IMR-90 (cell line): ENCODE data around the gene ARSD.

Source experiments
- CEBPB ChIP-seq: IDR thresholded peaks from 2 replicates; pipeline ENCODE4 v1.6.1; 2012; ENCODE audit warnings: low read depth, low read length, improper control_type of control experiment
- CHD1 ChIP-seq: IDR thresholded peaks from 2 replicates; pipeline ENCODE4 v1.6.1; 2012; ENCODE audit warnings: low read depth, low read length, improper control_type of control experiment
- FOS ChIP-seq: fragments of 150-350 bp; IDR thresholded peaks from 2 replicates; pipeline ENCODE4 v1.6.1; 2016; ENCODE audit warnings: low read depth, low read length
- MAFK ChIP-seq: IDR thresholded peaks from 2 replicates; pipeline ENCODE4 v1.6.1; 2012; ENCODE audit warnings: low read depth, low read length, improper control_type of control experiment
- MXI1 ChIP-seq: IDR thresholded peaks from 2 replicates; pipeline ENCODE4 v1.6.1; 2012; ENCODE audit warnings: low read depth, mild to moderate bottlenecking, low read length, moderate library complexity, borderline replicate concordance
- NFE2L2 ChIP-seq: fragments of 150-350 bp; IDR thresholded peaks from 2 replicates; pipeline ENCODE4 v1.6.1; 2016; ENCODE audit warnings: low read depth, mild to moderate bottlenecking, low read length
- POLR2A ChIP-seq: IDR thresholded peaks from 2 replicates; pipeline ENCODE4 v1.6.1; 2012; ENCODE audit warnings: mild to moderate bottlenecking, low read depth, low read length
- RAD21 ChIP-seq: IDR thresholded peaks from 2 replicates; pipeline ENCODE4 v1.6.1; 2012; ENCODE audit warnings: low read length, improper control_type of control experiment
- RCOR1 ChIP-seq: IDR thresholded peaks from 2 replicates; pipeline ENCODE4 v1.6.1; 2012; ENCODE audit warnings: mild to moderate bottlenecking, low read length, improper control_type of control experiment; ENCODE audit not compliant: insufficient replicate concordance
- RFX5 ChIP-seq: IDR thresholded peaks from 2 replicates; pipeline ENCODE4 v1.8.0; 2012; ENCODE audit warnings: low read depth, mild to moderate bottlenecking, low read length, moderate library complexity
- SMC3 ChIP-seq: fragments of 150-350 bp; IDR thresholded peaks from 2 replicates; pipeline ENCODE4 v1.6.1; 2016; ENCODE audit warnings: low read depth, mild to moderate bottlenecking, antibody characterized with exemption, low read length, moderate library complexity
- TF ChIP-seq, protein P1 (sequence below): conservative IDR thresholded peaks from 2 replicates; pipeline ENCODE4 v1.5.1; 2012; ENCODE audit warnings: mild to moderate bottlenecking, low read depth, low read length, improper control_type of control experiment

DNA sequence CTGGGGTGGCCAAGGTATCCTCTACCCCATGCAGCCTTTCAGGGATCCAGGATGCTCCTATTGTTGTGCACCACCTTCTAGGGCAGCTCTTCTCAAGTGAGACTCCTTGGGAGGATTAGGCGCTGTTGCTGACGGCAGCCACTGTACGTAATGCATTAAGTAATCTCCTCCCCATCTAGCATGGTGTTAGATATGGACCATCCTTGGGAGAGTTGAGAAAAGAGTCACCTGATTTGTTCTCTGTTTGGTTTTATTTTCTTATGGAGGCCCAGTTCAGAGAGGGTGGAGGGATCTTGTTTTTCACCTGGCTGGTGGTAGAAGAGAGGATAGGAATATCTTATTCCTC, 54.0 kb downstream of the ARSD start:
- TF ChIP-seq, protein P1, sequence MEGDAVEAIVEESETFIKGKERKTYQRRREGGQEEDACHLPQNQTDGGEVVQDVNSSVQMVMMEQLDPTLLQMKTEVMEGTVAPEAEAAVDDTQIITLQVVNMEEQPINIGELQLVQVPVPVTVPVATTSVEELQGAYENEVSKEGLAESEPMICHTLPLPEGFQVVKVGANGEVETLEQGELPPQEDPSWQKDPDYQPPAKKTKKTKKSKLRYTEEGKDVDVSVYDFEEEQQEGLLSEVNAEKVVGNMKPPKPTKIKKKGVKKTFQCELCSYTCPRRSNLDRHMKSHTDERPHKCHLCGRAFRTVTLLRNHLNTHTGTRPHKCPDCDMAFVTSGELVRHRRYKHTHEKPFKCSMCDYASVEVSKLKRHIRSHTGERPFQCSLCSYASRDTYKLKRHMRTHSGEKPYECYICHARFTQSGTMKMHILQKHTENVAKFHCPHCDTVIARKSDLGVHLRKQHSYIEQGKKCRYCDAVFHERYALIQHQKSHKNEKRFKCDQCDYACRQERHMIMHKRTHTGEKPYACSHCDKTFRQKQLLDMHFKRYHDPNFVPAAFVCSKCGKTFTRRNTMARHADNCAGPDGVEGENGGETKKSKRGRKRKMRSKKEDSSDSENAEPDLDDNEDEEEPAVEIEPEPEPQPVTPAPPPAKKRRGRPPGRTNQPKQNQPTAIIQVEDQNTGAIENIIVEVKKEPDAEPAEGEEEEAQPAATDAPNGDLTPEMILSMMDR, result no peak
- no peak for TF ChIP-seq POLR2A
- no peak for TF ChIP-seq FOS
- no peak for TF ChIP-seq CEBPB
- no peak for TF ChIP-seq MAFK
- TF ChIP-seq NFE2L2, result no peak
- no peak for TF ChIP-seq MXI1
- TF ChIP-seq CHD1, result no peak
- no peak for TF ChIP-seq RAD21
- no peak for TF ChIP-seq RCOR1
- TF ChIP-seq SMC3, result no peak
- no peak for TF ChIP-seq RFX5
